Lung (tissue), 12 donors: ENCODE results near the gene MRGPRF. TPM values are rescaled to one million over a fixed set of nuclear protein-coding genes. Genes with fewer than 3 reads are reported as not detected.
A peak's percentile ranks its signal among the peaks of the same experiment; 100 is the strongest.

Experiments
- ATAC-seq: fragments of 200-7000 bp; cut with Tn5 transposase; one replicate; pipeline ENCODE4 v1.9.1; 2020; ENCODE audit warnings: moderate number of reproducible peaks; ENCODE audit not compliant: insufficient read depth, low FRiP score
- DNase-seq, 3 donors: peaks; one replicate each; pipeline ENCODE4 v3.0.0-alpha.2; 2013 to 2017
- H3K27ac ChIP-seq, 2 donors: one replicate each; pipeline ENCODE4 v1.5.1; 2013; ENCODE audit warnings: mild to moderate bottlenecking in 2 of 2, moderate library complexity in 2 of 2, control low read depth in 1 of 2, inconsistent platforms in 1 of 2, low read depth in 1 of 2, low read length in 1 of 2
- H3K27me3 ChIP-seq, 3 donors: one replicate each; pipeline ENCODE4 v1.5.1; 2013; ENCODE audit warnings: low read length in 2 of 3; ENCODE audit not compliant: control insufficient read depth in 3 of 3, insufficient read depth in 3 of 3
- H3K36me3 ChIP-seq, 4 donors: one replicate each; pipeline ENCODE4 v1.5.1; 2013; ENCODE audit warnings: low read length in 4 of 4, mild to moderate bottlenecking in 1 of 4, moderate library complexity in 1 of 4; ENCODE audit not compliant: control insufficient read depth in 4 of 4, insufficient read depth in 4 of 4
- H3K4me1 ChIP-seq, 5 donors: one replicate each; pipeline ENCODE4 v1.5.1; 2013; ENCODE audit warnings: low read length in 5 of 5, mild to moderate bottlenecking in 2 of 5, moderate library complexity in 1 of 5; ENCODE audit not compliant: control insufficient read depth in 5 of 5, insufficient read depth in 5 of 5
- H3K4me3 ChIP-seq: one replicate; pipeline ENCODE4 v1.5.1; 2013; ENCODE audit warnings: mild to moderate bottlenecking, control low read depth, moderate library complexity
- H3K9ac ChIP-seq, 2 donors: one replicate each; pipeline ENCODE4 v1.5.1; 2013; ENCODE audit warnings: low read length in 2 of 2, control low read depth in 1 of 2; ENCODE audit not compliant: insufficient read depth in 1 of 2
- H3K9me3 ChIP-seq, 4 donors: one replicate each; pipeline ENCODE4 v1.5.1; 2013; ENCODE audit warnings: low read length in 3 of 4, mild to moderate bottlenecking in 1 of 4, moderate library complexity in 1 of 4; ENCODE audit not compliant: control insufficient read depth in 4 of 4, insufficient read depth in 3 of 4
- WGBS, 2 donors: extraction: QIAGEN DNeasy Blood & Tissue Kit; methylation state at CpG; one replicate each; pipeline ENCODE4 v1.1.7; 2013; 5-methylcytosine and 5-hydroxymethylcytosine counted together
- polyA plus RNA-seq, 2 donors: library from polyadenylated mRNA; stranded (reverse); fragments of 200-250 nt; gene quantifications; one replicate each; pipeline ENCODE4 v1.2.1, GENCODE V29; 2013
- total RNA-seq, 2 donors: library from RNA; depleted of rRNA in 1 of 2; stranded (reverse); fragments of >200 nt in 1 of 2; gene quantifications; one replicate each; pipeline ENCODE4 v1.2.1, GENCODE V29; 2014 to 2021
- TF ChIP-seq, protein P1 (sequence below): IDR thresholded peaks from 2 replicates; pipeline ENCODE4 v1.5.1; 2012; ENCODE audit warnings: mild to moderate bottlenecking; ENCODE audit errors: control extremely low read depth, extremely low read depth
- donor health status: control.
- donor health status: control.
- donor health status: Bipolar disorder and iron deficiency.
- donor health status: healthy.
- donor health status: DM: yes; HTN: yes; CAD: no.

The MRGPRF gene
- total and polyA plus RNA-seq, 4 donors, result 9.2 to 16.8 (median 12.2) TPM

DNA sequence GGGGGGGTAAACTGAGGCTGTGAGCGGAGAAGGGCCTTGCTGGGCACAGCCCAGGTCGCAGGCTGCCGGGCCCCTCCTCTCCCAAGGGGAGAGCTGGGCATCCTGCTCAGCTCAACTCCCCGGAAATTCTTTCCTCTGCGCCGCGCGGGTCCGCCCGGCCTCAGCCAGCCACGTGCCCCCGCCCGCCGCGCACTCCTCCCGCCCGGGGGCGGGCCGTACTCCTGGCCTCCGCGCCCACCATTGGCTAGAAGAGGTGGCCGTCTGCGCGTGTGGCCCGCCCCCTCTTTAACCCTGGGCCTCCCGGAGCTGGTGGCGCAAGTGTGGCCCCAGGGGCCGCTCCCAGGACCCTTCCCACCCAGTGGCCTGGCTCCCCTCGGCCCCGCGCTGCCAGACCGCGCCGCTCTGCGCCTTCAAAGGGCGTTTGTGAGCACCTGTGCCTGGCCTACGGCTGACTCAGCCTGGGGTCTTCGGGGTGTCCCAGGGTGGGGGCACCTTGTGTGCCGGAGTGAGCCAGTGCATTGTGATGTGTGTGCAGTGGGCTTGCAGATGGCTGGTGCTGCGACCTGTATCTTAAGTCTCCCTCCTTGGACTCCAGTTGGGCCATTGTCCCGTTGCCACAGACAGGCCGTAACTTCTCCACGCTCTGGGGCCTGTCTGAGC, 2.0 kb downstream of the MRGPRF start:
- Histone ChIP-seq H3K27me3 (no peaks in the 10 kb centered on the region), H3K4me1 (peaks cover 0 to 72% (median 18%) of the 10 kb centered on the region in 5 donors), H3K36me3 (peaks cover 0 to 2% (median 0%) of the 10 kb centered on the region in 4 donors), H3K4me3 (peak overlapping the region; percentile 24), H3K27ac (peak overlapping the region in 1 of 2 donors; percentile 70), H3K9me3 (peaks cover 0 to 4% (median 0%) of the 10 kb centered on the region in 4 donors), H3K9ac (peak overlapping the region in 1 of 2 donors; percentile 53)
- WGBS, 2 donors, result 11 to 12% methylated on average over 40 to 43 of the region's 43 CpGs
- DNase-seq (peak; percentile 88 to 89 (median 89)), ATAC-seq (peak; percentile 65)
- TF ChIP-seq, protein P1, sequence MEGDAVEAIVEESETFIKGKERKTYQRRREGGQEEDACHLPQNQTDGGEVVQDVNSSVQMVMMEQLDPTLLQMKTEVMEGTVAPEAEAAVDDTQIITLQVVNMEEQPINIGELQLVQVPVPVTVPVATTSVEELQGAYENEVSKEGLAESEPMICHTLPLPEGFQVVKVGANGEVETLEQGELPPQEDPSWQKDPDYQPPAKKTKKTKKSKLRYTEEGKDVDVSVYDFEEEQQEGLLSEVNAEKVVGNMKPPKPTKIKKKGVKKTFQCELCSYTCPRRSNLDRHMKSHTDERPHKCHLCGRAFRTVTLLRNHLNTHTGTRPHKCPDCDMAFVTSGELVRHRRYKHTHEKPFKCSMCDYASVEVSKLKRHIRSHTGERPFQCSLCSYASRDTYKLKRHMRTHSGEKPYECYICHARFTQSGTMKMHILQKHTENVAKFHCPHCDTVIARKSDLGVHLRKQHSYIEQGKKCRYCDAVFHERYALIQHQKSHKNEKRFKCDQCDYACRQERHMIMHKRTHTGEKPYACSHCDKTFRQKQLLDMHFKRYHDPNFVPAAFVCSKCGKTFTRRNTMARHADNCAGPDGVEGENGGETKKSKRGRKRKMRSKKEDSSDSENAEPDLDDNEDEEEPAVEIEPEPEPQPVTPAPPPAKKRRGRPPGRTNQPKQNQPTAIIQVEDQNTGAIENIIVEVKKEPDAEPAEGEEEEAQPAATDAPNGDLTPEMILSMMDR, result no peak

DNA sequence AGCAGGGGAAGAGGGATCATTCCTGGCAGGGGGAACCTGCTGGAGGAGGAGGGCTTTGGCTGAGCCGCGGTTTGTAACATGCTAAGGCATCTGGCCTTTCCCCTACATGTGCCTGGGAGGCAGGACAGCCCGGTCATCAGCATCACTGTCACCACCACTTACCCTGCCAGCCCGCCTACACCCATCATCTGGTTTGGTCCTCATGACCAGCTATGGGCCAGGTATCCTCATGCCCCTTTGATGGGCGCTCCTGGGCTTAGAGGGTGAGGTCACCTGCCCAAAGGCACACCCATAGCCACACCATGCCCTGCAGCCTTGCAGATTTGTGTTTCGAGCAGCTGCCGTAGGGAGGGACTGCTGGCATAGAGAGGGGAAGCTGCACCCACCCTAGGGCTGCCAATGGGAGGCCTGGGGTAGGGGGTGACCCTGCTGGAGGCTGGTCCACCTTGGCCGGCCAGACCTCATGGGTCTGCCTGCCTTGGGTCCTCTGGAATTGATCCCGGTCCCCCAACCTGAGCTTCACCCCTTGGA, 2.6 kb downstream of the MRGPRF start:
- WGBS, 2 donors, result 49 to 55% methylated on average over 9 of the region's 9 CpGs
- H3K9ac ChIP-seq, result no peak overlapping the region
- TF ChIP-seq, protein P1, result no peak
- H3K4me1 ChIP-seq, result peaks cover 0 to 71% (median 18%) of the 10 kb centered on the region in 5 donors
- no peak overlapping the region for H3K4me3 ChIP-seq
- DNase-seq, result no peak
- no peak for ATAC-seq
- peak overlapping the region in 1 of 2 donors; percentile 70 for H3K27ac ChIP-seq
- no peaks in the 10 kb centered on the region for H3K27me3 ChIP-seq
- H3K9me3 ChIP-seq, result peaks cover 0 to 1% (median 0%) of the 10 kb centered on the region in 4 donors
- H3K36me3 ChIP-seq, result peaks cover 0 to 2% (median 0%) of the 10 kb centered on the region in 4 donors

DNA sequence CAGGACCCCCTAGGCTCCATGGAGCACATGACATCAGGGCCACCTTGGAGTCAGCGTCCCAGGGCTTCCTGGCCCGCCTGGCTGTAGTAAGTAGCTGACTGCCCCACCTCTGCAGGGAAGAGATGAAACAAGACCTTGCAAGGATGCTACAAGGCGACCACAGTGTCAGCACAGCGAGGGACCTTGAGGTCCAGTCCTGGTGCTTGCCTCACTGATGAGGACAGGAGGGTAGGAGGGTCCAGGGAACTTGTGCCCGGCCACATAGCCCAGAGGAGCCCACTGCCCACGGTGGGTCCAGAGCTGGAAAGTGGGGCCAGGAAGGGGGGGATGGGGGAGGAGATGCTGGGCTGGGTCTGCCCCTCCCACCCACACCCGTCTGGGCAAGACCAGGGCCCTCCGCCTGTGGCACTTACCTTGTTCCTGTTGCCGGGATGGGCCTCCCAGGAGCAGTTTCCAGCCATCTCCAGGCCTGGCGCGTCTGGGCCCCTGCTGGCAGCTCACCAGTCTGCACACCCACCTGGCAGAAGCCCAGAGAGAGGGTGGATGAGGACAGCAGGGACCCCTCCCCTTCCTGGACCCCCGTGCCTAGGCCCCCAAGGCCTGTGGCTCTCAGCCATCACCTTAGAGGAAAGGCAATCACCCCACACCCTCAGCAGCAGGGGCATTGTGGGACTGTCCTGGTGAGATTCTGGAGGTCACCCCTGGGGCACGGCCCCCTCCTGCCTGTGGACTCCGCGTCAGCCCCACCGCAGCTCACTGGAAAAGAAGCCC, 3.4 kb downstream of the MRGPRF start:
- Histone ChIP-seq H3K27me3 (no peaks in the 10 kb centered on the region), H3K4me3 (no peak overlapping the region), H3K4me1 (peaks cover 0 to 63% (median 10%) of the 10 kb centered on the region in 5 donors), H3K9ac (no peak overlapping the region), H3K36me3 (peaks cover 0 to 2% (median 0%) of the 10 kb centered on the region in 4 donors), H3K9me3 (no peaks in the 10 kb centered on the region), H3K27ac (peak overlapping the region in 1 of 2 donors; percentile 8)
- WGBS, 2 donors, result 61 to 63% methylated on average over 16 of the region's 16 CpGs
- peak in 1 of 3 donors; percentile 32 for DNase-seq
- ATAC-seq, result no peak
- TF ChIP-seq, protein P1, result no peak
